Erythroblast (primary cell): Measurements from ENCODE around the gene IRS2.
"Not testable (repeated sequence)": the region's sequence is repeated elsewhere in the genome, so short reads cannot be mapped to it uniquely, and the experiment has no call there.

ENCODE experiments used
- DNase-seq, 2 experiments: peaks; one replicate each; lab custom pipeline; 2025; lab: John Stamatoyannopoulos, UW
- GATA1 ChIP-seq: IDR thresholded peaks from 2 replicates; pipeline ENCODE4 v1.6.1; 2011; ENCODE audit warnings: low read depth, mild to moderate bottlenecking, control low read depth, low read length, moderate library complexity
- POLR2A ChIP-seq: IDR thresholded peaks from 2 replicates; pipeline ENCODE4 v1.6.1; 2011; ENCODE audit warnings: mild to moderate bottlenecking, low read length

Gene IRS2

DNA sequence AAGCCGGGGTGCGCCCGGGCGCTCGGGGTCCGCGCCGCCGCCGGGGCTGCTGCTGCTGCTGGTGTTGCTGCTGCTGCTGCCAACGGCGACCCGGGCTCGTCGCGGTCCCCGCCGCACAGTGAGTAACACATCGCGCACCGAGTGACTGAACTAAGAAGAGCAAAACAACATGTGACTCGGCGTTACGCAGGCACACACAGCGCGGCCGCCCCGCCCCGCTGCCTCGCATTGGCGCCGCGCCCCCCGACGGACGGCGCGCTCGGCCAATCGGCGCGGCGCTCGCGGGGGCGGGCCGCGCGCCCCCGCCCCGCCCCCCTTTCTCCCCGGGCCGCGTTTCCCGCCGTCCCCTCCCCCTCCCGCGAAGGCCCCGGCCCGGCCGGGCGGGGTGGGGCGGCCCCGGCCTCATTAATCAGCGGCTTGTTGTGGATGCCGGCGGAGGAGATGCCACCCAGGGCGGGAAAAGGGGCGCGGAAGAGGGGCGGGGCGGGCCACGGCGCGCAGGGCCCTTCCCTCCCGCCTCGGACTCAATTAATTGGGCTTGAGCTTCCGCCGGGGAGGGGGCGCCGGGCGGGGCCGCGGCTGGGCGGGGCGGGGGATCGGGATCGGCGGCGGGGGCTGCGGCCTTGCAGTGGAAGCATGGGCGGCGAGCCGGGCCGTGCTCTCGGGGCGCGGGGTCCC, at the start of gene IRS2:
IRS2 (minus strand) TSS at position 127 of the 678 bp plus-strand sequence. CDS start 530 bp downstream, outside the sequence.
- TF ChIP-seq GATA1 = no peak
- TF ChIP-seq POLR2A = peak; percentile 75
- DNase-seq = peak; percentile 95 to 97

- TF ChIP-seq POLR2A (no peak), GATA1 (no peak)
- DNase-seq = no peak
These were observed 48.8 kb upstream of the IRS2 start for GRCh38 chr13:109834973-109835720.

DNA sequence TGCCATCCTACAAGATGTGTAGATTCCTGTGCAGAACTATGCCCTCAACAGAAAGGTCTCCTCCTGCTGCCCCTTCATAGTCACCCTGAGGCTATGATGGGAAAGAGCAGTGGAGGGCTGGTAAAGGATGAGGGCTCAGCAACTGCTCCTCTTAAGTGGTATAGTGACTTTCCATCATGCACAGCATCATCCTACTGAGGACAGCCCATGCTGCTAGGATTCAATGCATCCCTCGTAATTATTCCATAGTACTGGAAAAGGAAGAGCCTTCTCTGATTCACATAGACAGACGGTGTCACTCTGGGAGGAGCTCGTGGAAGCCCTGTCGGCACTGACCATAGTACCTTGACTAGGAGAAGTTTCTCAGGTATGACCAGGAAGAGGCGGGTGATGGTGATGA, 47.6 kb upstream of the IRS2 start:
- no peak for DNase-seq
- no peak for TF ChIP-seq GATA1
- no peak for TF ChIP-seq POLR2A

DNA sequence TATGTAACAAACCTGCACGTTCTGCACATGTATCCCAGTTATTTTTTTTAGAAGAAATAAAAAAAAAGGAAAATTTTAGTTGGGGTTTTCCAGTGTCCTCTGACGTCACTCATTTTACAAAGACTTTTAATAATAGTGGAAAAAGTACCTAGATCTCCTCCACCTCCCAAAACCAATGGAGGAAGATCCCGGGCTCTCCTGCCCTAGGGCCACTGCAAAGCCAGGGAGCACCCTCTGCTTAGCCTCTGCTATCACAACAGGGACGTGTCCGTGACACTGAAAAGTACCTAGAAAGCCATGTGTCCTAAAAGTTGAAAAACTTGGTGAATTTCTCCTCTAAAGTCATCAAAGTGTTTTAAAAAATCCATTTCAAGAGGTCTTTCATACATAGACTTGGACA, 46.7 kb upstream of the IRS2 start:
- TF ChIP-seq GATA1 (no peak), POLR2A (no peak)
- DNase-seq = no peak

GRCh38 chr13:109828591-109829316, 42.4 kb upstream of the IRS2 start:
- DNase-seq = not testable (repeated sequence)

GRCh38 chr13:109823201-109823600, 36.8 kb upstream of the IRS2 start:
- not testable (repeated sequence) for DNase-seq

DNA sequence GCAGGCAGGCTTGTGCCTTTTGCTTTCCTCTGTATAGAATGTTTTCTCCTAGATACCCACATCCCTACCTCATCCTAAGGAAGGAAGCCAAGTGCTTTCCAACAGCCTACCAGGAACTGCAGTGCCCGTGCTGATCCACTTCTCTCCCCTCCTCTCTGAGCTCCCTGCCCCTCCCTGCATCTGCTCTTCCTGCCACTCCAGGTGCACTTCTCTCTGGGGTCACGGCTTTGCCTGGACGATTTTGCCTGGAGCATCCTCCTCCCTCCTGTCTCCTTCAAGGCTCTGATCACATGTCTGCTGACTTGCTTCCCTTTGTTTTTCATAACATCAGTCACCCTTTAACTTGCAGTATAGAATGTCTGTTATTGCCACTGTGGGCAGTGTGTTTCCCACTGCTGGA, 34.7 kb upstream of the IRS2 start:
- DNase-seq = no peak
- TF ChIP-seq GATA1 = no peak
- no peak for TF ChIP-seq POLR2A

DNA sequence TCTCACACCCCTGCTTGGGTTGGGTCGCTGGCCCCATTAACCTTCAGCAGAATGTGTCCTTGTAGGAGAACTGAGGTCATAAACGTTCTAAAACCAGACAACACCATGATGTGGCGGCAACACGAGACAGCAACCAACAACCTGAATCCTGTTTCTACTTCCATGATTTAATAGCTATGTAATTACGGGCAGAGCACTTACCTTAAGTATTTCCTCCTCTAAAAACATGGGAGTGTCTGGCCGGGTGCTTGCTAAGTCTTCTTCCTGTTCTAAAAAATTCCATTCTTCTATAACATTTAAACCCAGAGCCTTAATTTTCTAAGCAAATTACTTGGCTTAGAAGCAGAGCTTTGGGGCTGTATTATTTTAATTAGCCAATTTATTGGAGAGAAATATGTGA, 33.5 kb upstream of the IRS2 start:
- no peak for DNase-seq
- TF ChIP-seq GATA1 = no peak

DNA sequence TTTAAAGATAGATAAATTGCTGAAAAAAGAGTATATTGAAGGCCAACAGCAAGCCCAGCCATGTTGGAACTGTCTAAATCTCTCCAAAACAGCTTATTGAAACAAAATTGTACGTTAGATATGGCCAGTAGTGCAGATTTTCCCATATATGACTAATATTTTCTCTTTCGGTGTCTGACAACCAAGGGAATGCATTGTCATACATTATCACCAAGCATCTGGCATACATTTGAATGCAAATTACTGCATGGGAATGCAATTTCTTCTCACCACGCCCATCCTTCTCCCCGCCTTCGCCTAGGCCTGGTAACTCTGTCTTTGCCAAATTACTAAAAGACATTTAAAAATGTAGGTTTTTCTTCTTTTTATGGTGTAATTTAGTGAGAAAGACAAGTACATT, 32.5 kb upstream of the IRS2 start:
- DNase-seq = no peak
- TF ChIP-seq GATA1 = no peak
- no peak for TF ChIP-seq POLR2A

GRCh38 chr13:109817591-109818535, 31.5 kb upstream of the IRS2 start:
- DNase-seq = no peak
- no peak for TF ChIP-seq GATA1
- TF ChIP-seq POLR2A = no peak

- DNase-seq = no peak
- no peak for TF ChIP-seq GATA1
- no peak for TF ChIP-seq POLR2A
These were observed 30.4 kb upstream of the IRS2 start for GRCh38 chr13:109816808-109817203.

DNA sequence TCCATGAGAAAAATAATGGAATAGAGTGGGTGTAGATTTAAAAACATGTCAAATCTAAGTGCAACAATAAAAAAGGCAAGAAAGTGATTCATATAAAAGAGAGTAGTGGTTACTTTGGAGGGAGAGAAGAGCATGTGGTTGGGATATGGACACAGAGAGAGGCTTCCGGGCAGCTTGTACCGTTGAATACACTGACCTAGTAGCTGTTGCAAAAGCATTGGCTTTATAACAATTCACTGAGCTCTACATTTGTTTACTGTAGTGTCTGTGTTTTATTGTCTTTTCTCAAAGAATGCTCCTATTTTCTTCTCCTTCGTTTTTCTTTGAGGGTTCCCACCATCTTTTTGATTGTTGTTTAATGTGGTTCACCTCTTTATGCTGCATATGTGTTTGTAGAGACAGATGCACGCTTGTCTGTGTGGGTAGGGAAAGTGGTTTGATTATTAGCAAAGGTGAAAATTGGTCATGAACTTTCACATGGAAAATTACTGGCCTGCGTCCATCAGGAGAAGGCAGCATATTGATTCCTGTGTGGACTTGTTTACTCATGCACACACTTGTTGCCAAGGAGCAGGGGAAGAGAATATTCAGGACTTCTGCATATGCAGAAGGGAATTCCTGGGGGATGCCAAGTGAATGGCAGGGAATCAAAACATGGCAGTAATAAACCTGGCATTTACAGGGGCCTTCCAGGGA, 29.9 kb upstream of the IRS2 start:
- no peak for TF ChIP-seq GATA1
- TF ChIP-seq POLR2A = no peak
- DNase-seq = no peak

DNA sequence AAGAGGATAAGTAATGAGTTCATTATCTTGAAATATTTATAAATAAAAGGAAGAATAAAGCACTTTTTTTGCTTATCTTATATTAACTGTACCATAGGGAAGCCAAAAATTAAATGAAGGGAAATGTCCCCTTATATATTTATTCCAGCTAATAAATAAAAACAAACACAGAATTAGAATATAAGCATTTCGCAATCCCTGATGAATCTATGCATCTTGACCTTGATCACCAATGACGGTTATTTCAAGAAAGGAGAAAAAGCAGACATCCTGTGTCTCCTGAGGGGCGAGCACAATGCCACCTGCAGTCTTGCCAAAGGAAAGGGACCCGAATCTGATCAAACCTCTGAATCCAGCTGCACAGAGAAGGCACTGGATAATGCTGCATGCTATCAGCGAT, 29.3 kb upstream of the IRS2 start:
- no peak for DNase-seq
- TF ChIP-seq GATA1 (no peak), POLR2A (no peak)

GRCh38 chr13:109813663-109814062, 27.3 kb upstream of the IRS2 start:
- DNase-seq = no peak

More at GRCh38 chr13:109813663-109814062, 27.3 kb upstream of the IRS2 start:
- no peak for TF ChIP-seq POLR2A
